ENCODE measurements around the gene THAP11.

THAP11 gene

GRCh38 chr16:67885976-67886375 is 43.9 kb downstream of the THAP11 start:
- TF ChIP-seq POLR2A (IDR thresholded peaks at IDR 0.05; ENCODE audit: low read depth, low read length) (no peak), POU2F2 (IDR thresholded peaks at IDR 0.05; ENCODE audit: low read depth, low read length) (no peak), POLR2AphosphoS5 (IDR thresholded peaks at IDR 0.05; ENCODE audit: low read depth, low read length) (no peak), SPI1 (IDR thresholded peaks at IDR 0.05; ENCODE audit: low read depth, low read length) (no peak), PAX5 (IDR thresholded peaks at IDR 0.05; ENCODE audit: insufficient read depth, low read length, severe bottlenecking) (no peak), TAF1 (IDR thresholded peaks at IDR 0.05; ENCODE audit: low read depth, low read length) (no peak)
- FAIRE-seq, result no peak

DNA sequence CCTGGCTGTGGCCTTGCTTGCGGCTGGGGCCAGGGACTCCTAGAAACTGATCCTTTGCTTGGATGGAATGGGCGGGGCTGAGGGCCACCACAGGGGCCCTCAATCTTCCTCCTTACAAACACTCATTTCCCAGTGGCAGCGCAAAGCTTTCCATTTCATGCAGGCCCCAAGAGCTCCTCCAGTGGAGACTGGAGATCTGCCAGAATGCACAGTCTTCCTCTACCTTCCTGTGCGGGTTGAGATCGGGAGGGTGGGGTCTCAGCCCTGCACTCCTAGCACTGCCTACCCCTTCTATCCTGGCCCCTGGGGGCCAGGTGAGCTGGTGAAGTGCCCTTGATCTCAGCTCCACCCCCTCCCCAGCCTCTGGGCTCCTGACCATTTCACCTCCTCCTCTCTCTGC is 44.3 kb downstream of the THAP11 start:
- DNase-seq (ENCODE audit: insufficient read length, low spot score) (no peak), FAIRE-seq (no peak)
- TF ChIP-seq TAF1 (IDR thresholded peaks at IDR 0.05; ENCODE audit: low read depth, low read length) (no peak), POU2F2 (IDR thresholded peaks at IDR 0.05; ENCODE audit: low read depth, low read length) (no peak), PAX5 (IDR thresholded peaks at IDR 0.05; ENCODE audit: insufficient read depth, low read length, severe bottlenecking) (no peak), POLR2A (IDR thresholded peaks at IDR 0.05; ENCODE audit: low read depth, low read length) (no peak), POLR2AphosphoS5 (IDR thresholded peaks at IDR 0.05; ENCODE audit: low read depth, low read length) (no peak), SPI1 (IDR thresholded peaks at IDR 0.05; ENCODE audit: low read depth, low read length) (no peak)

More at GRCh38 chr16:67885976-67886375, 43.9 kb downstream of the THAP11 start:
- DNase-seq (ENCODE audit: insufficient read length, low spot score), result no peak

GRCh38 chr16:67888331-67888730 is 46.2 kb downstream of the THAP11 start:
- DNase-seq (ENCODE audit: insufficient read length, low spot score) (no peak), FAIRE-seq (no peak)
- TF ChIP-seq POU2F2 (IDR thresholded peaks at IDR 0.05; ENCODE audit: low read depth, low read length) (no peak), PAX5 (IDR thresholded peaks at IDR 0.05; ENCODE audit: insufficient read depth, low read length, severe bottlenecking) (no peak)

DNA sequence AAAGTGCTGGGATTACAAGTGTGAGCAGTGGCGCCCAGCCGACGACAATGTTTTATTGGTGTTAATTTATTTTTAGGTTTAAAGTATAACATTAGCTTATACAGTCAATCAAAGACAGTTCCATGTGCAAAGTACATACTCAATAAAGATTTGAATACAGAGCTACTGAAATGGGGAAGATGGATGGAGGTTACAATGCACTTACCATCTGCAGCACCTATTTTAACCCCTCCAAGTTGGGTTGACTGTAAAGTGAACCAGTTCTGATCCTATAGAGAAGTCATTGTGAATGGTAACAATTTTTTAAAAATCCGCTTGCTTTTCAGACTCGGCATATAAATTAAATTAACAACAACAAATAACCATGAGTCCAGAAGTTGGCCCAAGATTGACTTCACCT is 50.3 kb downstream of the THAP11 start:
- no peak for TF ChIP-seq PAX5 (IDR thresholded peaks at IDR 0.05; ENCODE audit: insufficient read depth, low read length, severe bottlenecking)
- TF ChIP-seq POLR2AphosphoS5 (IDR thresholded peaks at IDR 0.05; ENCODE audit: low read depth, low read length), result no peak
- no peak for TF ChIP-seq POU2F2 (IDR thresholded peaks at IDR 0.05; ENCODE audit: low read depth, low read length)
- TF ChIP-seq SPI1 (IDR thresholded peaks at IDR 0.05; ENCODE audit: low read depth, low read length), result no peak
- no peak for TF ChIP-seq TAF1 (IDR thresholded peaks at IDR 0.05; ENCODE audit: low read depth, low read length)
- no peak for TF ChIP-seq POLR2A (IDR thresholded peaks at IDR 0.05; ENCODE audit: low read depth, low read length)
- no peak for DNase-seq (ENCODE audit: insufficient read length, low spot score)
- no peak for FAIRE-seq

DNA sequence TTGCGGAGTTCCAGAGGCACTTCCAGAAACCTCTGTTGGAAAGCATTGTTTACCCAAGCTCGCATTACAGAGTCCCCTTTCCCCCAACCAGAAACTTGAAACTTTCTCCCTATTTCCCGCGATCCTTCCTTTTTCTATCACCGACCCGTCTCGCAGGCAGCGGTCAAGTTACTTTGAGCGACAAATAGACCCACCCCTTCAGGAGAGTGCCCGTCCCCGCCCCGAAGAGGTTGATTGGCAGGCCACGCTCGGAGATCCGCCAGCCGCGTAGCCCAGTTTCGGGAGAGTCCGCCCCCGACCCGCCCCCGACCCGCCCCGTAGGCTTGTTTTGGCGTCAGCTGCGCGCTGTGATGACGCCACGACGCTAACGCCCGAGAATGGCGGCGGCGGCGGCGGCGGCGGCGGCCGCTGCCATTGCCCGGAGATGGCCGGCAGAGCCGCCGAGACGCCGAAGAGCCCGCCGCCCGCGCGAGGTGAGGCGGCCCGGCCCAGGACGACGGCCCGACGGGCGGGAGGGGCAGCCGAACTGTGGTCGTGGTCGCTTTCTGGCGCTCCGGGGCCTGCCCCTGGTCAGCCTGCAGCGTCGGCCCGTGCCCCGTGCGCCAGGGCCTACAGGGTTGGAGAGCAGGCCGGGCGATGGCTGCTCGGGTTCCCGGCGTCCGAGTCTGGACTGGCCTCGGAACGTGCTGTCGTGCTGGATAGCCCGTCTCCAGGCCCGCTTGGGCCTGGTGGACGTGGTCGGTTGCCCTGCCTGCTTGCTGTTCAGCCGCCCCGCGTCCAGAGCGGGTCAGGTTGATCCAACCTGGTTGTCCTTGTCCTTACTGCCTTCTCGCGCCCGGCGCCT is 51.0 kb downstream of the THAP11 start, which contains the start of gene PSKH1:
Gene PSKH1, plus strand, starts transcription at position 356 of the 844 bp plus-strand sequence. CDS start 15,496 bp downstream, outside the sequence.
- DNase-seq (ENCODE audit: insufficient read length, low spot score), result peak; percentile 99
- peak; percentile 59 for FAIRE-seq
- TF ChIP-seq POLR2AphosphoS5 (IDR thresholded peaks at IDR 0.05; ENCODE audit: low read depth, low read length) (no peak), POLR2A (IDR thresholded peaks at IDR 0.05; ENCODE audit: low read depth, low read length) (peak; percentile 39)
